ENCODE data around the gene ADARB2.

GRCh38 chr10:1163204-1163660 lies 574.1 kb downstream of the ADARB2 start:
- TF ChIP-seq, protein P1, sequence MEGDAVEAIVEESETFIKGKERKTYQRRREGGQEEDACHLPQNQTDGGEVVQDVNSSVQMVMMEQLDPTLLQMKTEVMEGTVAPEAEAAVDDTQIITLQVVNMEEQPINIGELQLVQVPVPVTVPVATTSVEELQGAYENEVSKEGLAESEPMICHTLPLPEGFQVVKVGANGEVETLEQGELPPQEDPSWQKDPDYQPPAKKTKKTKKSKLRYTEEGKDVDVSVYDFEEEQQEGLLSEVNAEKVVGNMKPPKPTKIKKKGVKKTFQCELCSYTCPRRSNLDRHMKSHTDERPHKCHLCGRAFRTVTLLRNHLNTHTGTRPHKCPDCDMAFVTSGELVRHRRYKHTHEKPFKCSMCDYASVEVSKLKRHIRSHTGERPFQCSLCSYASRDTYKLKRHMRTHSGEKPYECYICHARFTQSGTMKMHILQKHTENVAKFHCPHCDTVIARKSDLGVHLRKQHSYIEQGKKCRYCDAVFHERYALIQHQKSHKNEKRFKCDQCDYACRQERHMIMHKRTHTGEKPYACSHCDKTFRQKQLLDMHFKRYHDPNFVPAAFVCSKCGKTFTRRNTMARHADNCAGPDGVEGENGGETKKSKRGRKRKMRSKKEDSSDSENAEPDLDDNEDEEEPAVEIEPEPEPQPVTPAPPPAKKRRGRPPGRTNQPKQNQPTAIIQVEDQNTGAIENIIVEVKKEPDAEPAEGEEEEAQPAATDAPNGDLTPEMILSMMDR (IDR thresholded peaks at IDR 0.05; ENCODE audit: low read depth, low read length, poor library complexity, severe bottlenecking), result no peak
- no peak for TF ChIP-seq EZH2phosphoT487 (IDR thresholded peaks at IDR 0.05; ENCODE audit: borderline replicate concordance, low read length)

Data from DOHH2 (cell line).